ENCODE results near the gene ARHGAP27.
"Not testable (repeated sequence)": the region's sequence is repeated elsewhere in the genome, so short reads cannot be mapped to it uniquely, and the experiment has no call there.

DNA sequence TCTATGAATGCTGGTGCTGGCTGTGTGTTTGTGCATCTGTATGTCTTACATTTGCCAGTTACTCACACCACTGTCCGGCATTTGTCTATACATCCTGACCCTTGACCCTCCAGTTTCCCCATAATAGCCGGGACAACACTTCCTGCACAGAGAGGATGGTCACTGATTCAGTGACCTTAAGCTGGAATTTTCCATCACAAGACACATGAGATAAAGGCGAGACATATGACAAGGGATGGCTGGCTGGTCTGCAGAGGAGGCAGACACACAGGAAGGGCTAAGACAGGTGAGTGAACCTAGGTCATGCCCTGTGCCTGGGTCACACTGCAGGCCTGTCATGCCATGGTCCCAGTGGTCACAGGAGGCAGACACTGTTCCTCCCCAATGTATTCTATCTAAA, 39.6 kb upstream of the ARHGAP27 start:
- TF ChIP-seq, protein P1, sequence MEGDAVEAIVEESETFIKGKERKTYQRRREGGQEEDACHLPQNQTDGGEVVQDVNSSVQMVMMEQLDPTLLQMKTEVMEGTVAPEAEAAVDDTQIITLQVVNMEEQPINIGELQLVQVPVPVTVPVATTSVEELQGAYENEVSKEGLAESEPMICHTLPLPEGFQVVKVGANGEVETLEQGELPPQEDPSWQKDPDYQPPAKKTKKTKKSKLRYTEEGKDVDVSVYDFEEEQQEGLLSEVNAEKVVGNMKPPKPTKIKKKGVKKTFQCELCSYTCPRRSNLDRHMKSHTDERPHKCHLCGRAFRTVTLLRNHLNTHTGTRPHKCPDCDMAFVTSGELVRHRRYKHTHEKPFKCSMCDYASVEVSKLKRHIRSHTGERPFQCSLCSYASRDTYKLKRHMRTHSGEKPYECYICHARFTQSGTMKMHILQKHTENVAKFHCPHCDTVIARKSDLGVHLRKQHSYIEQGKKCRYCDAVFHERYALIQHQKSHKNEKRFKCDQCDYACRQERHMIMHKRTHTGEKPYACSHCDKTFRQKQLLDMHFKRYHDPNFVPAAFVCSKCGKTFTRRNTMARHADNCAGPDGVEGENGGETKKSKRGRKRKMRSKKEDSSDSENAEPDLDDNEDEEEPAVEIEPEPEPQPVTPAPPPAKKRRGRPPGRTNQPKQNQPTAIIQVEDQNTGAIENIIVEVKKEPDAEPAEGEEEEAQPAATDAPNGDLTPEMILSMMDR (IDR thresholded peaks at IDR 0.05) = not testable (repeated sequence)
- TF ChIP-seq EP300, POLR2AphosphoS5 (IDR thresholded peaks at IDR 0.05): not testable (repeated sequence)

All from stomach (tissue), 4 donors.